Esophagus squamous epithelium (tissue), 5 donors: ENCODE data around the gene P3H2. TPM values are rescaled to one million over a fixed set of nuclear protein-coding genes. Genes with fewer than 3 reads are reported as not detected.

Experiments
- DNase-seq: peaks from one replicate; lab custom pipeline; 2025; lab: John Stamatoyannopoulos, UW
- H3K27ac ChIP-seq, 4 donors: fragments of 200-600 bp; sonication (generic); one replicate each; pipeline ENCODE4 v1.5.1; 2016 to 2019; ENCODE audit warnings: mild to moderate bottlenecking in 1 of 4
- H3K27me3 ChIP-seq, 4 donors: fragments of 200-600 bp; sonication (generic); 1 replicate in 3 of 4; 2 replicates in 1 of 4; pipeline versions ENCODE4 v1.5.1 to v1.6.0; 2017 to 2021; ENCODE audit warnings: antibody characterized with exemption in 1 of 4
- H3K36me3 ChIP-seq, 3 donors: fragments of 200-600 bp; sonication (generic); one replicate each; pipeline ENCODE4 v1.5.1; 2016 to 2019
- H3K4me1 ChIP-seq, 3 donors: fragments of 200-600 bp; sonication (generic); one replicate each; pipeline ENCODE4 v1.5.1; 2017 to 2019
- H3K4me3 ChIP-seq, 4 donors: fragments of 200-600 bp; sonication (generic); 1 replicate in 3 of 4; 2 replicates in 1 of 4; pipeline ENCODE4 v1.5.1; 2016 to 2019; ENCODE audit warnings: mild to moderate bottlenecking in 2 of 4, moderate library complexity in 1 of 4
- H3K9me3 ChIP-seq, 3 donors: fragments of 200-600 bp; sonication (generic); one replicate each; pipeline ENCODE4 v1.5.1; 2016 to 2019
- CTCF ChIP-seq, 6 experiments: fragments of 450-650 bp in 4 of 6; fragments of 200-600 bp in 2 of 6; sonication (generic) in 2 of 6; IDR thresholded peaks; one replicate each; pipeline ENCODE4 v1.5.1; 2016 to 2019; ENCODE audit warnings: antibody characterized with exemption in 6 of 6, mild to moderate bottlenecking in 4 of 6, moderate library complexity in 4 of 6
- POLR2A ChIP-seq, 4 donors: fragments of 450-650 bp; IDR thresholded peaks; one replicate each; pipeline ENCODE4 v1.6.1; 2017; ENCODE audit warnings: antibody characterized with exemption in 4 of 4, mild to moderate bottlenecking in 4 of 4, moderate library complexity in 3 of 4
- WGBS, 2 donors: methylation state at CpG; one replicate each; pipeline ENCODE4 v1.1.5; 2018; 5-methylcytosine and 5-hydroxymethylcytosine counted together
- intact Hi-C: fragments of 100-400 bp; cut with DNase I; formaldehyde crosslinking; loops from one replicate; pipeline ENCODE4 v1.15.0; 2022
- total RNA-seq, 4 donors: library from RNA; depleted of rRNA; stranded (reverse); fragments of >200 nt; gene quantifications; one replicate each; pipeline ENCODE4 v1.1.0, GENCODE V29; 2016
- donor health status: DM: yes; HTN: yes; CAD: no.

The P3H2 gene
- total RNA-seq, 4 donors from 2014 or later = 16.5 to 41.2 (median 34.0) TPM

- Histone ChIP-seq H3K9me3 (no peaks in the 10 kb centered on the region), H3K4me3 (no peak overlapping the region), H3K27ac (peak overlapping the region in 3 of 4 donors; percentile 31 to 93 (median 69)), H3K36me3 (no peaks in the 10 kb centered on the region), H3K4me1 (peaks cover 5 to 57% (median 7%) of the 10 kb centered on the region in 3 donors), H3K27me3 (no peaks in the 10 kb centered on the region)
- no peak for DNase-seq
- intact Hi-C loops = loop anchor here (10.0 kb wide), 1 partner anchor 154 kb away; no protein-coding TSS in a partner anchor
- TF ChIP-seq POLR2A (IDR thresholded peaks at IDR 0.05) = no peak
- no peak for TF ChIP-seq CTCF (IDR thresholded peaks at IDR 0.05)
Measured at GRCh38 chr3:189948724-189949045, 172.0 kb downstream of the P3H2 start.

GRCh38 chr3:189947948-189948723 lies 172.6 kb downstream of the P3H2 start:
- Histone ChIP-seq H3K9me3 (no peaks in the 10 kb centered on the region), H3K4me3 (no peak overlapping the region), H3K36me3 (no peaks in the 10 kb centered on the region), H3K27me3 (no peaks in the 10 kb centered on the region), H3K4me1 (peaks cover 9 to 58% (median 11%) of the 10 kb centered on the region in 3 donors), H3K27ac (peak overlapping the region in 3 of 4 donors; percentile 68 to 93 (median 69))
- intact Hi-C loops = loop anchor here (10.0 kb wide), 1 partner anchor 153 kb away; no protein-coding TSS in a partner anchor
- TF ChIP-seq POLR2A (IDR thresholded peaks at IDR 0.05) (no peak), CTCF (IDR thresholded peaks at IDR 0.05) (peak; percentile 16 to 79 (median 52))
- WGBS, 2 donors = 13 to 25% methylated on average over 6 of the region's 6 CpGs
- no peak for DNase-seq

- no peak overlapping the region for H3K4me3 ChIP-seq
- WGBS, 2 donors = 36 to 53% methylated on average over 4 of the region's 4 CpGs
- no peaks in the 10 kb centered on the region for H3K9me3 ChIP-seq
- TF ChIP-seq CTCF (IDR thresholded peaks at IDR 0.05) (no peak), POLR2A (IDR thresholded peaks at IDR 0.05) (no peak)
- intact Hi-C loops = loop anchor here (10.0 kb wide), 1 partner anchor 152 kb away; no protein-coding TSS in a partner anchor
- peaks cover 9 to 68% (median 19%) of the 10 kb centered on the region in 3 donors for H3K4me1 ChIP-seq
- peak overlapping the region; percentile 30 to 93 (median 68) for H3K27ac ChIP-seq
- no peaks in the 10 kb centered on the region for H3K27me3 ChIP-seq
- H3K36me3 ChIP-seq = no peaks in the 10 kb centered on the region
- DNase-seq = no peak
Measured at GRCh38 chr3:189947068-189947467, 173.6 kb downstream of the P3H2 start.

- TF ChIP-seq CTCF (IDR thresholded peaks at IDR 0.05) = no peak
- TF ChIP-seq POLR2A (IDR thresholded peaks at IDR 0.05) = no peak
- no peak overlapping the region for H3K4me3 ChIP-seq
- no peak for DNase-seq
- 89 to 92% methylated on average over 6 of the region's 6 CpGs for WGBS, 2 donors
- H3K9me3 ChIP-seq = no peaks in the 10 kb centered on the region
- intact Hi-C loops = loop anchor here (10.0 kb wide), 1 partner anchor 151 kb away; no protein-coding TSS in a partner anchor
- peaks cover 17 to 78% (median 24%) of the 10 kb centered on the region in 3 donors for H3K4me1 ChIP-seq
- no peaks in the 10 kb centered on the region for H3K36me3 ChIP-seq
- peak overlapping the region in 3 of 4 donors; percentile 81 to 93 (median 91) for H3K27ac ChIP-seq
- H3K27me3 ChIP-seq = no peaks in the 10 kb centered on the region
Measured at GRCh38 chr3:189945935-189946709, 174.6 kb downstream of the P3H2 start.
